Stimulated activated CD4-positive, alpha-beta T cell treated with anti-CD3 and anti-CD28 coated beads, TNF-alpha, amount 100 ng/mL, for 1 hour (primary cell): Measurements from ENCODE around the gene CD79B.

ENCODE experiments used
- DNase-seq, 3 donors: peaks; one replicate each; pipeline ENCODE4 v3.0.0-alpha.2; 2020; ENCODE audit warnings: low read depth in 3 of 3, low spot score in 1 of 3

The CD79B gene

DNA sequence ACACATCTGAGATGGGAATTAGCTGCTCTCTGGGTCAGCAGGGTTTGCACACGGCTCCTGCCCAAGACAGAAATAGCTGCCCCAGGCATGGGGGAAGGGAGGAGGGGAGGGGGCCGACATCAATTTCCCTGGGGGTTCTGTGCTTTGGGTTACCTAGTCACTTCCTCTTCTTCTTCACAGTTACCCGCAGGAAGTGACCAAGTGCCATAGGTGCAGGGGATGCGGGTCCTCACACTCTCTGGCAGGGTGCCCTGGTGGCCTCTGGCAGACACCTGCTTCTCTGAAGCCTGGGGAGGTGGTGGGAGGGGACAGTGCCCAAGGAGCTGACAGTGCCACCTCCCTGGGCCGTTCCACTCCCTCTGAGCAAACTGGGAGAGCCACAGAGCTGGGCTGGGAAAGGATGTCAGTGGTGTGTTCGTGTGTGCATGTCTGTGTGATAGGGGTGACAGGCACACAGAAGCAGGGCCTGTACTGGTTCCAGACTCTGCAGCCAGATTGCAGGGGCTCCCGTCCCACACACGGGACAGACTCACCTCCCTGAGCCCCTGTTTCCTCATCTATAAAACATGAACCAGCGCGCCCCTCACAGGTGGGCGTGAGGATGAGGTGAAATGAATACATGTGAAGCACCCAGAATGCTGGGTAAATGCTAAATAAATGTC lies 22.4 kb upstream of the CD79B start:
- no peak for DNase-seq

- peak in 1 of 3 donors; percentile 12 for DNase-seq
These were observed 19.1 kb upstream of the CD79B start for GRCh38 chr17:63950940-63951907.

GRCh38 chr17:63949576-63950250 lies 17.6 kb upstream of the CD79B start:
- DNase-seq: no peak

DNA sequence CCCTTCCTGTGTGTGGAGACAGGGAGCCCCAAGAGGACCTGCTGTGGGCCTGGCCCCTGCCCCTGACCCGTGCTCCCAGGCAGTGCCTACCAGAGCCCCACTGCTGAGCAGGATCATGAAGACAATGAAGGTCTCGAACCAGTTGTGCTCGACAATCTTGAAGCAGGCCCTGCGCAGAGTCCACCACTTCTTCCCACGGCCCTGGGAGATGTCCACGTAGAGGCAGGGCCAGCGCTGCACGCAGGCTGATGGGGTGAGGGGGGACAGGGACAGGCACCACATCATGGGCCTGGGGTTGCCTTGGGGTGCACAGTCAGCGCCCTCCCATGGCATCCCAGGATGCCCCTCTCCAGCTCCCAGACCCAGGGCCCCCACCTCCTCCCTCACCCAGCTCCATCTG lies 16.4 kb upstream of the CD79B start:
- no peak for DNase-seq

DNA sequence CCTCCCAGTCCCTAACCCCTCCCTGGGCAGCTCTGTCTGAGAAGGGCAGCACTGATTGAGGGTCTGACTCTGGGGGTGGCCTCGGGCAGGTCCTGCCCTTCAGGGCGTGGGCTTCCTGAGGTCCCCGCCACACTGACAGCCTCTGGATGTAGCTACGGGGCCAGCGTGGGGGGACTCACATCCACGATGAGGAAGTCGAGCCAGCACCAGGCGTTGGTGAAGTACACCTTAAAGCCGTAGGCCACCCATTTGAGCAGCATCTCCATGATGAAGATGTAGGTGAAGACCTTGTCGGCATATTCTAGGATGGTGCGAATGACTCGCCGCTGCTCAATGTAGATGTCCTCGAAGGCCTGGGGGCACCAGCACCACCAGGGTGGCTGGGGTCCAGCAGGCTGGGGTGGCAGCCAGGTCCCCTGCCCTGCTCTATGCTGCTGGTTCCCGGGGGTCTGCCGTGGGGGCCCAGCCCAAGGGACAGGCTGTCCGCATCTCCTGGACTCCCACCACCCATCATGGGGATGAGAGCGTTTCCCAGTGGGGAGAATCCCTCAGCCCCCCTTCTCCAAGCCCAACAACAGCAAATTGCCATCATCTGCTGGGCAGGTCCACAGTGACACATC lies 15.7 kb upstream of the CD79B start:
- no peak for DNase-seq

DNA sequence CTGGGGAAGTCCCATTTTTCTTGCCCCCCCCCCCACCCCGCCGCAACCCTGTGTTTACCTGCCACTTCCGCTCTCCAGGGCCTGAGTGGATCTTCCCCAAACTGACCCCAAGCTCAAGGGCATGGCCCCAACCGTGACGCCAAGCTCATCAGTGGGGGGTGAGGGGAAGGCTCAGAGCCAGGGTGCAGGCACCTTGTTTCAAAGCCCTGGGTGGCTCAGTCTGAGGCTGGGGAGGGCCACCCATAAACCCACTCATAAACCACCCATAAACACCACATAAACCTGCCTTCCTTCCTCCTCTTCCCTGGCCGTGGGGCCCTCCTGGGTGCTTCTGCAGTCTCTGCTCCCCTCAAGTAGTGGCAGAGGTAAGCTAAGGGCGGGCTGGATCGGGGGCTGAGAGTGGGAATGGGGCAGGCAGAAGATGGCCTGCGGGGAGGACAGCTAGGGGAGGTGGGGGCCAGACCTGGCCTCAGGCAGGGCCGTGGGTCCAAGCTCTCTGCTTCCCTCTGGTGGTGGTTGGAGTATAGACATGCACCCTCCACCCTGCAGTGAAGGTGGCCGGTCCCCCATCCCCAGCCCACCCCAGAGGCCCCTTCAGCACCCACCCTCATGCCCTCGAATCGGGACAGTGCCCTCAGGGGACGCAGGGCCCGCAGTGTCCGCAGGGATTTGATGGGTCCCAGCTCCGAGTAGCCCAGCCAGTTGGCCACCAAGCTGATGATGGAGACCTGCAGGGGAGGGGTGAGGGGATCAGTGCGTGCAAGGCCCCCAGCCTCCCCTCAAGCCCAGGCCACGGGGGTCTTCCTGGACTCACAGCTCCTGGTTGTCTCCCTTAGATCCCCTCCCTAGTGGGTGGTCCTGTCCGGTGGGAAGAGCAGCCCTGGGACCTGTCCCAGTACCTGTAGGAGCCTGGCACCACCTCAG lies 14.6 kb upstream of the CD79B start:
- peak in 1 of 3 donors; percentile 25 for DNase-seq

DNA sequence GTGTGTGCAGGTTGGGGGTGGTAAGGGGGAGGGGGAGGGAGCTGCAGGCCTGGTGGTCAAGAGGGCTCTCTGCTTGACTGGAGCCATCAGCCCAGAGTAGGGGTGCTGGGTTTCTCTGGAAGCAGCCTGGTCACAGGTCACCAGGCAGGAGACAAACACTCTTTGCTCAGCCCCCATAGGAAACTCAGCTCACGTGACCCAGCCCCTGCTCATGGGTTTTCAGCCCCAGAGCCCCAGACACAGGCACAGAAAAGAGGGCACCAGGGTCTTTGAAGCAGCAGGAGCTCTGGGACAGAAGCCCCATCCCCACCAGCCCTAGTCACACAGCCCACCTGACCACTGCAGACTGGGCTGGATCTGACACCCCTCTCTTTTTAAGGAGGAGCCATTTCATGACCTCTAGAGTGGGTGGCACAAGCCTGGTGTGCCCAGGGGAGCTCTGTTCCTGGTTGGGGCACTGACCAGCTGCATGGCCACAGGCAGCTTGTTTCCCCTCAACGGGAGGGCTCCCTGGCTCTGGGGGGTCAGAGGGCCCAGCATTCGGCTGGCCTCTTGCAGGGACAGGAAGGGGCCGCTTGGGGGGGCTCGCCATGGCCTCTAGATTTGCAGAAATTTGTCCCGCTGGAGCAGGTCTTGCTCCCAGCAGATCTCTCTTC lies 13.8 kb upstream of the CD79B start:
- no peak for DNase-seq

DNA sequence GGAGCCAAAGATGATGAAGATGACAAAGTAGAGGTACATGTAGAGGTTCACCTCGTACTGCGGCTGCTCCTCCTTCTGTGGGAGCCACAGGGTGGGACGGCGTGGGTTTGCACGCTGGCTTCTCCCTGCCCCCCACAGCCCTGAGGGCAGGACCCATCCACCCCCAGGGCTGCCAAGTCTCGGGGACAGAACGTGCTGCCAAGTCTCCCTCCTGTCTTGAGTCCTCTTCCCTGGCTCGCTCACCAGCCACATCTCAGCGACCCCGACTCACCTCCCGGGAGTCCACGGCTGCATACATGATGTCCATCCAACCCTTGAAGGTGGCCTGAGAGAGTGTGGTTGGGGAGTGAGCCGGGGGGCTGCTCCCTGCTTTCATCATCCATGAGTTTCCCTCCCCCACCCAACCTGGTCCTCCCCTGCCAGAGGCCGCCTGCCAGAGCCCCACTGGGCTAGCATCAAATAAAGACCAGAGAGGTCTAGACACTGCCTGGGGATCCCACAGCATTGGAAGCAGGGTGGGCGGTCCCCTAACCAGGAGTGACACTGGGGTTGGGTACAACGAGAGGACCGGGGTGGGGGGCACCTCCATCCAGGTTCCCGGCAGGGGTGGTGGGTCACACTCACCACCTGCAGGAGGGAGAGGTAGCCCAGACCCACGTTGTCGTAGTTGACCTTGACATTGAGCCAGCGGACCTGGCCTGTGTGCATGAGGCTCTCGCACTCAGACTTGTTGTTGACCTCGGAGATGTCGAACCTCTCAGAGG lies 12.8 kb upstream of the CD79B start:
- DNase-seq: no peak

- no peak for DNase-seq
These were observed 11.6 kb upstream of the CD79B start for GRCh38 chr17:63943745-63944144.

DNA sequence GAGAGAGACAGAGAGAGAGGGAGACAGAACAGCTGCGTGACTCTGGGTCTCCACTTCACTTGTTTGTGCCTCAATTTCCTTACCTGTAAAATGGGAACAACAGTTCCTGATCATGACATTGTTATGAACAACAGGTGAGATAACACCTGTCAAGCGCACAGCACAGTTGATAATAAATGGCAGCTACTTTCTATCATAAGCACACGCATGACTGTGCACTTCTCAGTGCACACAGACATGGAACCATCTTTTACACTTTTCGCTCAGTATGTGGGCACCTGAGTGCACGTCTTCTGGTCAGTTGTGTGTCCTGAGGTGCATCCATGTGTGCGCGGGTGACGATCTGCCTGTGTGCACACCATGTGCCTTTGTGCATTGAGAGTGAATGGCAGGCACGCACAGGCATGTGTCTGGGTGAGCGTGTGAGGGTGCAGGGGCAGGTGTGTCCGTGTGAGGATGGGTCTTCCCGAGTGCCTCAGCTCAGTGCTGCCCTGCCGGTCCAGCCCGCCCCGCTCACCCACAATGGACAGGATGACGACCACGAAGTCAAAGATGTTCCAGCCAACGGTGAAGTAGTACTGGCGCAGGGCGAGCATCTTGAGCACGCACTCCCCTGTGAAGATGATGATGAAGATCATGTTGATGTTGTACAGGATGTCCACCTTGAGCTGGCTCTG lies 10.3 kb upstream of the CD79B start:
- DNase-seq: no peak

DNA sequence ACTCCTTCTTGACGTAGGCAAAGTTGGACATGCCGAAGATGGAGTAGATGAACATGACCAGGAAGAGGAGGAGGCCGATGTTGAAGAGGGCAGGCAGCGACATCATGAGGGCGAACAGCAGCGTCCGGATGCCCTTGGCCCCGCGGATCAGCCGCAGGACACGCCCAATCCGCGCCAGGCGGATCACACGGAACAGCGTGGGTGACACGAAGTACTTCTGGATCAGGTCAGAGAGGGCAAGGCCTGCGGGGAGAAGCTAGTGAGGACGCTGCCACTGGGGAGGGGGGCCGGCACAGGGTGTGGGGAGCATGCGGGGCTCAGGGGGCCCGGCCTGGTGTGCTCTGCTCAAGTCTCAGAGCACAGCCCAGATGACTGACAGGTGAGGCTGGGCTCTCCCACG lies 9.6 kb upstream of the CD79B start:
- no peak for DNase-seq

DNA sequence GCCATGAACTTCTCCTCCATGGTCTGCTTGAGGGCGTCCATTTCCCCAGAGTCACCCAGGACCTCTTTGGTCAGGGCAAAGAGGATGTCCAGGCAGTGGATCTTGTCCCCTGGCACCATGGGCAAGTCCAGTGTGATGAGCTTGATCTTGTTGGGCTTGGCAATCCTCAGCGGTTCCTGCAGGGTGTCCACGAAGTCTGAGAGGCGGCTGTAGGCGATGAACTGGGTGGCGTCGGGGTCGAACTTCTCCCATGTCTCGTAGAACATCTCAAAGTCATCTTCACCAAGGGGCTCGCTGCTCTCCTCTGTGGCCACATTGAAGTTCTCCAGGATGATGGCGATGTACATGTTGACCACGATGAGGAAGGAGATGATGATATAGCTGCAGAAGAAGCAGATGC lies 9.0 kb upstream of the CD79B start:
- DNase-seq: no peak

- DNase-seq: no peak
These were observed 8.5 kb upstream of the CD79B start for GRCh38 chr17:63940584-63940983.

- no peak for DNase-seq
These were observed 7.8 kb upstream of the CD79B start for GRCh38 chr17:63939884-63940283.

- no peak for DNase-seq
These were observed 7.3 kb upstream of the CD79B start for GRCh38 chr17:63939401-63939800.

GRCh38 chr17:63937920-63938319 lies 5.8 kb upstream of the CD79B start:
- DNase-seq: no peak

- no peak for DNase-seq
These were observed 5.2 kb upstream of the CD79B start for GRCh38 chr17:63937319-63937718.
